H9 (cell line): ENCODE data around the gene ZNF618. TPM values are rescaled to one million over a fixed set of nuclear protein-coding genes. Genes with fewer than 3 reads are reported as not detected.

Experiments used
- DNase-seq: peaks from one replicate; pipeline ENCODE4 v3.0.0-alpha.2; 2017
- H2AFZ ChIP-seq: one replicate; pipeline ENCODE4 v1.6.1; 2013; ENCODE audit warnings: mild to moderate bottlenecking, low read length, control low read depth, moderate library complexity
- H2AK5ac ChIP-seq: 2 replicates; pipeline ENCODE4 v1.6.1; 2013; ENCODE audit warnings: low read length, control low read depth, mixed read lengths; ENCODE audit not compliant: insufficient read length
- H2BK120ac ChIP-seq: one replicate; pipeline ENCODE4 v1.6.1; 2013; ENCODE audit warnings: low read depth, mild to moderate bottlenecking, low read length, control low read depth, inconsistent platforms; ENCODE audit not compliant: poor library complexity, severe bottlenecking
- H2BK12ac ChIP-seq: 2 replicates; pipeline ENCODE4 v1.6.1; 2013; ENCODE audit warnings: low read length, control low read depth, mixed read lengths, low read depth; ENCODE audit not compliant: insufficient read length
- H2BK15ac ChIP-seq: 2 replicates; pipeline ENCODE4 v1.6.1; 2013; ENCODE audit warnings: low read depth, low read length, control low read depth
- H2BK20ac ChIP-seq: one replicate; pipeline ENCODE4 v1.6.1; 2013; ENCODE audit warnings: low read depth, mild to moderate bottlenecking, low read length, control low read depth, inconsistent platforms; ENCODE audit not compliant: poor library complexity, severe bottlenecking
- H2BK5ac ChIP-seq: 2 replicates; pipeline ENCODE4 v1.6.1; 2013; ENCODE audit warnings: low read length, control low read depth, mixed read lengths; ENCODE audit not compliant: insufficient read length
- H3K14ac ChIP-seq: 2 replicates; pipeline ENCODE4 v1.6.1; 2013; ENCODE audit warnings: low read length, control low read depth; ENCODE audit not compliant: insufficient read depth
- H3K18ac ChIP-seq: 2 replicates; pipeline ENCODE4 v1.6.1; 2013; ENCODE audit warnings: low read depth, mild to moderate bottlenecking, mixed read lengths, low read length, control low read depth; ENCODE audit not compliant: insufficient read length
- H3K23ac ChIP-seq: 2 replicates; pipeline ENCODE4 v1.6.1; 2013; ENCODE audit warnings: low read length, control low read depth, mixed read lengths, low read depth; ENCODE audit not compliant: insufficient read length
- H3K23me2 ChIP-seq: 2 replicates; pipeline ENCODE4 v1.6.1; 2013; ENCODE audit warnings: low read depth, mild to moderate bottlenecking, mixed read lengths, low read length, control low read depth; ENCODE audit not compliant: insufficient read length, poor library complexity, severe bottlenecking
- H3K27ac ChIP-seq: 2 replicates; pipeline ENCODE4 v1.5.1; 2013; ENCODE audit warnings: low read length, control low read depth, mixed read lengths, low read depth; ENCODE audit not compliant: insufficient read length
- H3K27me3 ChIP-seq: 2 replicates; pipeline ENCODE4 v1.6.1; 2013; ENCODE audit warnings: low read length, control low read depth, inconsistent platforms; ENCODE audit not compliant: insufficient read depth
- H3K4ac ChIP-seq: 2 replicates; pipeline ENCODE4 v1.6.1; 2013; ENCODE audit warnings: low read depth, mild to moderate bottlenecking, control low read depth, inconsistent platforms, low read length, moderate library complexity
- H3K4me1 ChIP-seq: 2 replicates; pipeline ENCODE4 v1.6.1; 2013; ENCODE audit warnings: low read length, control low read depth, inconsistent platforms; ENCODE audit not compliant: insufficient read depth
- H3K4me2 ChIP-seq: 2 replicates; pipeline ENCODE4 v1.6.1; 2013; ENCODE audit warnings: low read length, control low read depth, mixed read lengths; ENCODE audit not compliant: insufficient read length, insufficient read depth
- H3K56ac ChIP-seq: 2 replicates; pipeline ENCODE4 v1.6.1; 2013; ENCODE audit warnings: low read depth, mild to moderate bottlenecking, mixed read lengths, low read length, control low read depth; ENCODE audit not compliant: insufficient read length
- H3K79me1 ChIP-seq: 2 replicates; pipeline ENCODE4 v1.6.1; 2013; ENCODE audit warnings: low read depth, mild to moderate bottlenecking, moderate library complexity, low read length, control low read depth, inconsistent platforms; ENCODE audit not compliant: insufficient read depth, poor library complexity, severe bottlenecking
- H3K79me2 ChIP-seq: 2 replicates; pipeline ENCODE4 v1.6.1; 2013; ENCODE audit warnings: low read length, control low read depth, inconsistent platforms; ENCODE audit not compliant: insufficient read depth
- H3K9ac ChIP-seq: 2 replicates; pipeline ENCODE4 v1.6.1; 2013; ENCODE audit warnings: low read length, control low read depth, mixed read lengths; ENCODE audit not compliant: insufficient read length; ENCODE audit errors: extremely low read depth
- H3K9me3 ChIP-seq: one replicate; pipeline ENCODE4 v1.6.1; 2013; ENCODE audit warnings: low read depth, low read length, inconsistent platforms; ENCODE audit not compliant: control insufficient read depth
- H3T11ph ChIP-seq: one replicate; pipeline ENCODE4 v1.6.1; 2013; ENCODE audit warnings: mild to moderate bottlenecking, low read length, control low read depth, inconsistent platforms
- H4K20me1 ChIP-seq: one replicate; pipeline ENCODE4 v1.6.1; 2013; ENCODE audit not compliant: control insufficient read depth, insufficient read length, insufficient read depth
- H4K5ac ChIP-seq: 2 replicates; pipeline ENCODE4 v1.6.1; 2013; ENCODE audit warnings: low read depth, mild to moderate bottlenecking, mixed read lengths, low read length, control low read depth; ENCODE audit not compliant: insufficient read length
- H4K8ac ChIP-seq: replicated peaks from 2 replicates; pipeline ENCODE4 v1.6.1; 2013; ENCODE audit warnings: low read length, control low read depth, mixed read lengths, low read depth; ENCODE audit not compliant: insufficient read length
- H4K91ac ChIP-seq: 2 replicates; pipeline ENCODE4 v1.6.1; 2013; ENCODE audit warnings: low read depth, mild to moderate bottlenecking, moderate library complexity, mixed read lengths, low read length, control low read depth; ENCODE audit not compliant: insufficient read length
- H3K27ac Mint-ChIP-seq, 3 experiments: 2 replicates in 2 of 3; 3 replicates in 1 of 3; pipeline ENCODE4 v1.8.0; 2020 to 2021; ENCODE audit warnings: mixed read lengths in 3 of 3, mild to moderate bottlenecking in 1 of 3, moderate library complexity in 1 of 3
- H3K27me3 Mint-ChIP-seq: 2 replicates; pipeline ENCODE4 v1.8.0; 2021; ENCODE audit warnings: low read depth, mild to moderate bottlenecking, moderate library complexity, mixed read lengths
- H3K36me3 Mint-ChIP-seq, 3 experiments: 2 replicates in 2 of 3; 3 replicates in 1 of 3; pipeline ENCODE4 v1.8.0; 2020 to 2021; ENCODE audit warnings: low read depth in 3 of 3, mixed read lengths in 3 of 3; ENCODE audit not compliant: insufficient read depth in 1 of 3
- H3K4me1 Mint-ChIP-seq, 2 experiments: 2 replicates each; pipeline ENCODE4 v1.8.0; 2020; ENCODE audit warnings: mixed read lengths in 2 of 2
- H3K4me3 Mint-ChIP-seq, 2 experiments: 2 replicates in 1 of 2; 3 replicates in 1 of 2; pipeline ENCODE4 v1.8.0; 2020 to 2021; ENCODE audit warnings: mild to moderate bottlenecking in 2 of 2, mixed read lengths in 2 of 2, moderate library complexity in 1 of 2
- H3K9me3 Mint-ChIP-seq, 2 experiments: 2 replicates in 1 of 2; 3 replicates in 1 of 2; pipeline ENCODE4 v1.8.0; 2020; ENCODE audit warnings: mild to moderate bottlenecking in 2 of 2, mixed read lengths in 2 of 2, moderate library complexity in 1 of 2
- CTCF ChIP-seq: fragments of 200-600 bp; sonication (generic); conservative IDR thresholded peaks from 3 replicates; pipeline ENCODE4 v1.8.0; 2021; ENCODE audit warnings: antibody characterized with exemption, mild to moderate bottlenecking
- WGBS: extraction: QIAGEN DNeasy Blood & Tissue Kit; methylation state at CpG from one replicate; pipeline ENCODE4 v1.1.7; 2013; ENCODE audit warnings: missing lambda C conversion rate, low lambda C conversion rate, mixed read lengths; ENCODE audit not compliant: insufficient read length; ENCODE audit errors: extremely low coverage; 5-methylcytosine and 5-hydroxymethylcytosine counted together
- total RNA-seq: library from RNA; stranded (reverse); gene quantifications from 2 replicates; pipeline ENCODE4 v1.2.1, GENCODE V29; 2021

The ZNF618 gene
- total RNA-seq, 1 experiment from 2014 or later, result 13.6 TPM

DNA sequence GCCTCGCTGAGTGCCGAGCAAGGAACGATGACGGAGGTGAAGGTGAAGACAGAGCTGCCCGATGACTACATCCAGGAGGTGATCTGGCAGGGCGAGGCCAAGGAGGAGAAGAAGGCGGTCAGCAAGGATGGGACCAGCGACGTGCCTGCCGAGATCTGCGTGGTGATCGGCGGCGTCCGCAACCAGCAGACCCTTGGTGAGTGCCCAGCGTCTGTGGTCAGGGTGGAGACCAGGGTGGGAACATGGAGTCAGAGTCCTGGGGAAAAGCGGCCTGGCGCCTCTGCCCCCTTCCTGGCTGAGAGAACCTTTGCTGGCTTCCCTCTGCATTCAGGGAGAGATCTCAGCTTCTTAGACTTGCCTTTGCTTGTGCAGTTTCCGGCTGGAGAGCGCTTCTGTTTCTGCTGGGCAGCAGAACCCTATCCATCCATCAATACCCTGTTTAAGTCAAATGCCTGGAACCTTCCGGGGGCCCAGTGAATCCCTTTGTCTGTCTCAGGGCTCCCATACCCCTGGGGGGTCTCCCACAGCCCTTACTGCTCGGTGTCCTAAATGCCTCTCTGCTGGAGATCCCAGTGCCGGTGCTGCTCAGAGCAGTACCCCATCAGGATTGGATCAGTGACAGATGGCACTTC, 112.4 kb downstream of the ZNF618 start:
- H3K23ac ChIP-seq, result no peak overlapping the region
- H3K9ac ChIP-seq, result no peak overlapping the region
- DNase-seq, result no peak
- H2BK5ac ChIP-seq, result no peak overlapping the region
- H3K9me3 ChIP-seq, result no peaks in the 10 kb centered on the region
- H3K4me1 ChIP-seq, result no peaks in the 10 kb centered on the region
- H3K36me3 Mint-ChIP-seq, result peaks cover 4 to 22% (median 21%) of the 10 kb centered on the region in 3 experiments; a peak in 6 of 7 replicates
- H2AK5ac ChIP-seq, result no peak overlapping the region
- no peak overlapping the region for H2BK20ac ChIP-seq
- H3K27me3 Mint-ChIP-seq, result no peaks in the 10 kb centered on the region
- H3K27ac ChIP-seq, result no peak overlapping the region
- no peak overlapping the region for H3K4me3 Mint-ChIP-seq
- no peak for TF ChIP-seq CTCF
- H4K91ac ChIP-seq, result no peak overlapping the region
- H3K79me2 ChIP-seq, result no peaks in the 10 kb centered on the region
- no peaks in the 10 kb centered on the region for H3K79me1 ChIP-seq
- no peak overlapping the region; a peak in 2 of 7 replicates for H3K27ac Mint-ChIP-seq
- H2BK12ac ChIP-seq, result no peak overlapping the region
- H3K4me2 ChIP-seq, result no peak overlapping the region
- no CpG with 5 or more reads among the region's 23 CpGs for WGBS
- H3K4me1 Mint-ChIP-seq, result peaks cover 0 to 3% of the 10 kb centered on the region in 2 experiments; a peak in 1 of 4 replicates
- no peak overlapping the region for H3T11ph ChIP-seq
- H4K20me1 ChIP-seq, result no peaks in the 10 kb centered on the region
- no peaks in the 10 kb centered on the region for H3K27me3 ChIP-seq
- H3K9me3 Mint-ChIP-seq, result no peaks in the 10 kb centered on the region
- H2BK120ac ChIP-seq, result no peak overlapping the region
- no peak overlapping the region for H3K18ac ChIP-seq
- H2AFZ ChIP-seq, result no peak overlapping the region
- H3K23me2 ChIP-seq, result no peaks in the 10 kb centered on the region
- H3K56ac ChIP-seq, result no peak overlapping the region
- no peak overlapping the region for H3K4ac ChIP-seq
- H4K5ac ChIP-seq, result no peak overlapping the region
- H2BK15ac ChIP-seq, result no peak overlapping the region
- H3K14ac ChIP-seq, result no peak overlapping the region
- H4K8ac ChIP-seq, result no peak overlapping the region
